Activated CD4-positive, alpha-beta memory T cell treated with anti-CD3 and anti-CD28 coated beads for 36 hours (primary cell): ENCODE measurements around the gene ZBTB20. TPM values are rescaled to one million over a fixed set of nuclear protein-coding genes. Genes with fewer than 3 reads are reported as not detected.

Experiments
- CTCF ChIA-PET: fragments of 350-600 bp; sonication (Branson Sonifier 250); formaldehyde crosslinking; loops from one replicate; lab custom pipeline; 2021; ENCODE audit warnings: antibody characterized with exemption, inconsistent platforms; lab: Charles Lee
- POLR2A ChIA-PET: fragments of 350-600 bp; sonication (Branson Sonifier 250); formaldehyde crosslinking; loops from one replicate; lab custom pipeline; 2021; ENCODE audit warnings: antibody characterized with exemption; lab: Charles Lee
- DNase-seq: peaks from one replicate; pipeline ENCODE4 v3.0.0-alpha.2; 2020
- H3K27ac Mint-ChIP-seq: one replicate; pipeline ENCODE4 v1.8.0; 2021; ENCODE audit warnings: mixed read lengths
- H3K27me3 Mint-ChIP-seq: one replicate; pipeline ENCODE4 v1.8.0; 2021; ENCODE audit warnings: mixed read lengths
- H3K36me3 Mint-ChIP-seq: one replicate; pipeline ENCODE4 v1.8.0; 2021; ENCODE audit warnings: mixed read lengths
- H3K4me1 Mint-ChIP-seq: one replicate; pipeline ENCODE4 v1.8.0; 2021; ENCODE audit warnings: low read depth, mixed read lengths
- H3K4me3 Mint-ChIP-seq: one replicate; pipeline ENCODE4 v1.8.0; 2021; ENCODE audit warnings: mild to moderate bottlenecking, mixed read lengths
- H3K9me3 Mint-ChIP-seq: one replicate; pipeline ENCODE4 v1.8.0; 2021; ENCODE audit warnings: mixed read lengths
- intact Hi-C: fragments of 100-400 bp; cut with micrococcal nuclease; formaldehyde crosslinking; loops from one replicate; pipeline ENCODE4 v1.15.1; 2023
- total RNA-seq, 2 experiments: library from RNA; stranded (reverse); gene quantifications; one replicate each; pipeline ENCODE4 v1.2.3, GENCODE V29; 2021

ZBTB20 gene
- total RNA-seq, 2 experiments from 2014 or later = 4.4 to 5.4 TPM

DNA sequence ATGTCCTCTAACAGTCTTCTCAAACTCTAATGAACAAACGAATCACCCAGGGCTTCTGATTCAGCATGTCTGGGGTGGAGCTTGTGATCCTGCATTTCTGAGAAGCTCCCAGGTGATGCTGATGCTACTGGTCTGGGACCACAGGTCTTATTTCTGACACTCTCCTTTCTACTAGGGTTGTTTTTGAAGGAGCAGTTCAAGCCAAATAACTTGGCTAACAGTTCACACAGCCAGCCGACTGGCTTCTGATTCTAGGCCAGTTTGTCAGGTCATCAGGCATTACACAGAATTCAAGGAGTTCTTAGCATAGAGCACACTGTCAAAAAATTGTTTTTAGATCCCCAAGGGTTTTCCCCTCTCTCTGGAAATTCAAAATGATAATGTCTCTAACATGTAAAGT is 752.5 kb downstream of the ZBTB20 start:
- Mint-ChIP-seq H3K4me3 (no peak overlapping the region), H3K4me1 (peaks cover 25% of the 10 kb centered on the region), H3K27me3 (no peaks in the 10 kb centered on the region), H3K9me3 (no peaks in the 10 kb centered on the region), H3K27ac (no peak overlapping the region), H3K36me3 (no peaks in the 10 kb centered on the region)
- intact Hi-C loops = no loop called here
- DNase-seq = no peak
- ChIA-PET POLR2A (interaction anchor here (1.1 kb wide), 1 partner anchor 22 kb away, joined by 5 read pairs; no protein-coding TSS in a partner anchor), CTCF (interaction anchor here (1.1 to 3.7 kb wide), 4 partner anchors 9 to 25 kb away, joined by 5 to 25 read pairs (median 10); no protein-coding TSS in a partner anchor)

DNA sequence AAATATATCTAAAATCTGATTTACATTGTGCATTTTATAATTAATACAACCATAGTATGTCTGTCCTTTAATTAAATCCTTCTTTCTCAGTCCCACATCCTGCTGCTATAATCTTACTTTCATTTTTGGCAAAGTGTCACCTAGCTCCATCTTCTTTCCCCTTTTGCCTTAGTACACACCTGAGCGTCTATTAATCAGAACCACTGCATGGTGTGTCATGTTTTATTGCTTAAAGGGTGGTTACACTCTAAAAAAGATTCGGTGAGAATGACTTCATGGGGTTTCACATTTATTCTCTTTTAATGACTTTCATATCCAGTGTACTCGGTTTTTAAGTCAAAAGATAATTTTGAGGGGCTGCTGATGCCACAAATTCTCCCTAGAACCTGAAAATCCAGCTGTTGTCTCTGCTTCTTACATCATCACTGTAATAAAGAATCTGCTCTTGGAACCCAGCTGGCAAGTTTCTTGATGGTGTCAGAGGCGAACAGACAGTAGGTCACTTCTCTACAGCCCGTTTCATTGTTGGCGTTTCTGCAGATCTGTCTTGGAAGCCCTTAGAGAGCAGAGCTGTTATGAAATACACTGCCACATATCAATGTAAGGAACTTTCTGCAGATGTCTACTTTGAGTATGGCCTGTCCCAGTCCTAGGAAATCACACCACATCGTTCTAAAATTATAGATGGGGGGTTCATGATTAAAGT is 753.6 kb downstream of the ZBTB20 start:
- H3K4me1 Mint-ChIP-seq = peaks cover 31% of the 10 kb centered on the region
- no peak overlapping the region for H3K4me3 Mint-ChIP-seq
- no peaks in the 10 kb centered on the region for H3K27me3 Mint-ChIP-seq
- no peak for DNase-seq
- intact Hi-C loops = loop anchor here (2.0 kb wide), 1 partner anchor 25 kb away; no protein-coding TSS in a partner anchor
- no peak overlapping the region for H3K27ac Mint-ChIP-seq
- no peaks in the 10 kb centered on the region for H3K36me3 Mint-ChIP-seq
- ChIA-PET CTCF (interaction anchor here (1.5 to 3.7 kb wide), 3 partner anchors 9 to 26 kb away, joined by 11 to 25 read pairs (median 15); no protein-coding TSS in a partner anchor), POLR2A (interaction anchor here (1.1 kb wide), 1 partner anchor 23 kb away, joined by 5 read pairs; no protein-coding TSS in a partner anchor)
- no peaks in the 10 kb centered on the region for H3K9me3 Mint-ChIP-seq

DNA sequence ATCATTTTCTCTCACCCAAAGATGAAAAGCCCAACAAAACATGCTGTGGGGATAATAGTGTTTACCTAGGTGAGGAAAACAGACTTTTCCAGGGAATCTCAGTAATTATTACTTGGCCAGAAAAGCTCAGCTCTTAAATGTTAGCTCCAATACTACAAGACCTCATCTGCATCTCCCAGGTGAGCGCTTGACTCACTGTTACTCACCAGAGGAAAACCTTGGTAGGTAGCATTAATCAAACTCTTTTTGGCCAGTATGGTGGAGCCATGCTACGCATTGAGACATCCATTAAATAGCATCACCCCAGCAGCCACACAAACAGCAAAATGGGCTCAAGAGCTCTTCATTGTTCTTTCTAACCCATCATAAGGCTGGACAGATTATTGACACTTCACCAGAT is 754.3 kb downstream of the ZBTB20 start:
- H3K36me3 Mint-ChIP-seq = no peaks in the 10 kb centered on the region
- peaks cover 33% of the 10 kb centered on the region for H3K4me1 Mint-ChIP-seq
- CTCF ChIA-PET = interaction anchor here (1.5 to 3.7 kb wide), 2 partner anchors 8 to 25 kb away, joined by 11 to 25 read pairs; no protein-coding TSS in a partner anchor
- H3K27ac Mint-ChIP-seq = no peak overlapping the region
- intact Hi-C loops = loop anchor here (2.0 kb wide), 1 partner anchor 26 kb away; no protein-coding TSS in a partner anchor
- no peaks in the 10 kb centered on the region for H3K9me3 Mint-ChIP-seq
- H3K27me3 Mint-ChIP-seq = no peaks in the 10 kb centered on the region
- POLR2A ChIA-PET = no interaction called here
- DNase-seq = no peak
- H3K4me3 Mint-ChIP-seq = no peak overlapping the region

GRCh38 chr3:114389156-114389555 is 757.9 kb downstream of the ZBTB20 start:
- Mint-ChIP-seq H3K9me3 (no peaks in the 10 kb centered on the region), H3K4me1 (peaks cover 28% of the 10 kb centered on the region), H3K27me3 (no peaks in the 10 kb centered on the region), H3K36me3 (no peaks in the 10 kb centered on the region), H3K27ac (no peak overlapping the region), H3K4me3 (no peak overlapping the region)
- peak; percentile 36 for DNase-seq
- ChIA-PET POLR2A (interaction anchor here (0.5 kb wide), 1 partner anchor 199 kb away, joined by 3 read pairs; no protein-coding TSS in a partner anchor), CTCF (interaction anchor here (0.7 kb wide), 1 partner anchor 43 kb away, joined by 3 read pairs; no protein-coding TSS in a partner anchor)
- intact Hi-C loops = loop anchor here (10.0 kb wide), 2 partner anchors 436 to 1426 kb away; no protein-coding TSS in a partner anchor

DNA sequence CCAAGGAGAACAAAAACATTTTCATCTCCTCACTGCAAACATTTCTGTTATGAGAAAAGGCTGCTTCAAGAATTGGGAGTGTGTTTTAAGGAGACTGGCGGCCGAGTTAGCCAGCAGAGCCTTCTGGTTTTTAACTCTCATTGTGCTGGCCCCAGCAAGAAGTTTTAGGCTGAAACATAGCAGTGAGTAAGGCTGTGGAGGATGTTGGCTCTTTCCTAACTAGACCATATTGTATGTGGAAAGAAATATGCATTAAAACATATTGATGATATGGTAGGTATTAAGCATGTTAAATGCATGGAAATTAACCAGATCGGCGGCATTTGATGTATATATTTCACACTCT is 762.6 kb downstream of the ZBTB20 start:
- no peaks in the 10 kb centered on the region for H3K27me3 Mint-ChIP-seq
- H3K27ac Mint-ChIP-seq = no peak overlapping the region
- intact Hi-C loops = loop anchor here (1.0 to 10.0 kb wide), 4 partner anchors 28 to 1430 kb away; no protein-coding TSS in a partner anchor
- peaks cover 8% of the 10 kb centered on the region for H3K4me1 Mint-ChIP-seq
- POLR2A ChIA-PET = interaction anchor here (0.6 kb wide), 1 partner anchor 31 kb away, joined by 3 read pairs; no protein-coding TSS in a partner anchor
- no peak for DNase-seq
- peak overlapping the region; percentile 68 for H3K4me3 Mint-ChIP-seq
- CTCF ChIA-PET = interaction anchor here (0.6 to 9.3 kb wide), 26 partner anchors 10 to 473 kb away, joined by 3 to 125 read pairs (median 4); partner anchors contain the start of gene TIGIT
- H3K9me3 Mint-ChIP-seq = no peaks in the 10 kb centered on the region
- no peaks in the 10 kb centered on the region for H3K36me3 Mint-ChIP-seq

DNA sequence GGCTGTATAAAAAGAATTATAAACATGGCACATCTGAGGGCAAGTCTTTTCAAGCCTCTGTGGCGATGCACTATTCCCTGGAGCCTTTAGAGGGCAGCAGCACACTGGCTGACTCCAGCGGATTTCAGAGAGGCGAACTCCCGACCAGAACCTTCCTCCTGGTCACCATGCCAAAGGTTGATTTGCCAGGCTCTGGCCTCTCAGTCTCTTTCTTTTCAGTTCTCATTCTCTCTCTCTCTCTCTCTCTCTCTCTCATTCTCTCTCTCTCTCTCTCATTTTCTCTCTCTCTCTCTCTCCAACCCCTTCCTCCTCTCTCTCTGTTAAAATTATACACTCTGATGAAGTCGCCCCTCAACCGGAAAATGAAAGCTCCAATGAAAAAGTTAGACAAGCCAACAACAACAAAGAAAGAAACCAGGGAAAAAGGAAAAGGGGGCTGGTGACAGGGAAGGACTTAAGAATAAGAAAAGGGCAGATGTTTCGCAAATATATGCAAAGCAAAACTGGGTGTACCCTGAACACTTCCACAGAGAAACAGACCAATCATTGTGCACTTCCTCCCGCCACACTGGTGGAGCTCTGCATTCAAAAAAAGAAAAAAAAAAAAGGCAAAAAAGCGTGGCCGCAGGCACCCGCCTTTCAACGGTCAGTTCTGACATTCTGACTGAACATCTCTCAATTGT is 763.1 kb downstream of the ZBTB20 start:
- Mint-ChIP-seq H3K9me3 (no peaks in the 10 kb centered on the region), H3K4me3 (peak overlapping the region; percentile 68), H3K36me3 (no peaks in the 10 kb centered on the region), H3K27me3 (no peaks in the 10 kb centered on the region), H3K27ac (peak overlapping the region; percentile 77), H3K4me1 (peaks cover 6% of the 10 kb centered on the region)
- POLR2A ChIA-PET = interaction anchor here (0.6 kb wide), 1 partner anchor 31 kb away, joined by 3 read pairs; no protein-coding TSS in a partner anchor
- CTCF ChIA-PET = interaction anchor here (0.6 to 9.3 kb wide), 33 partner anchors 10 to 1400 kb away, joined by 3 to 125 read pairs (median 4); partner anchors contain the start of gene TIGIT
- intact Hi-C loops = loop anchor here (1.0 to 10.0 kb wide), 5 partner anchors 28 to 1431 kb away; no protein-coding TSS in a partner anchor
- peak; percentile 83 for DNase-seq

DNA sequence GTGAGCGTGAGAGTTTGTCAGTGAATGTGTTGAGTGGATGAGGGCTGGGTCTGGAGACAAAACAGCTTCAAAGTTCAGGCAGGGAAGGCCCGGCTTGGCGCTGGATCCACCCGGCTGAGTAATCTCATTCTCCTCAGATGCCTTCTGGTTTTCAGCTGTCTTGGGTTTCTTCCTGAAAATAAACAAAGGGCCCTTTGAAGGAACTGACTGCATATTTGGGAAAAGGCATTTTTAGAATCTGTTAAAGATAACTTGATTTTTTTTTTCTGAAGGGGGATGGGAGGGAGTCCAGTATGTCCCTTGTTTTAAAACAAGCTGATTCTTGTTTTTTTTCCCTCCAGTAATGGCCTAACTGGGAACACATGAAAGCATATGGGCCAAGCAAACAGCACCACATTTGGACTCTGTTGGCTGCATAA is 766.8 kb downstream of the ZBTB20 start:
- no peaks in the 10 kb centered on the region for H3K9me3 Mint-ChIP-seq
- no peaks in the 10 kb centered on the region for H3K4me1 Mint-ChIP-seq
- H3K27me3 Mint-ChIP-seq = no peaks in the 10 kb centered on the region
- no peak overlapping the region for H3K27ac Mint-ChIP-seq
- POLR2A ChIA-PET = no interaction called here
- DNase-seq = no peak
- CTCF ChIA-PET = interaction anchor here (0.7 to 9.3 kb wide), 3 partner anchors 33 to 89 kb away, joined by 3 to 125 read pairs (median 4); no protein-coding TSS in a partner anchor
- H3K4me3 Mint-ChIP-seq = no peak overlapping the region
- peaks cover 3% of the 10 kb centered on the region for H3K36me3 Mint-ChIP-seq
- intact Hi-C loops = loop anchor here (10.0 kb wide), 2 partner anchors 445 to 1435 kb away; no protein-coding TSS in a partner anchor

DNA sequence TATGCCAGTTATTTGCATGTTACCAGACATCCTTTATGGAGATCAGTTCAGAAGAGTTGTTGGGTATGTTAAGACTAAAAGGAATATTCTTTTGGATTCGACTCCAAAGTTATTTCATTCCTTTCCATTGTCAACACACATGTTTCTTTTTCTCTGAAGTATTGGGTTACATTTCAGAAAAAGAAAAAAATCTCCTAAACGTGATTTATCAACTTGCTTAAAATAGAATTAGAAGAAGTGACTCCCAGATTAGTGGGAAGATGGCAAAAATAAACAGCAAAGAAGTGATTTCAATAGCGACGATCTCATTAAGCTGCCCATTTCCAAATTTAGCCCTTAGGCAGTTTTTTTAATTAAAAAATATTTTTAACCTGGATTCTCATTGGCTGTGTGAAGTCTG is 767.8 kb downstream of the ZBTB20 start:
- ChIA-PET POLR2A (no interaction called here), CTCF (interaction anchor here (9.3 kb wide), 1 partner anchor 42 kb away, joined by 125 read pairs; no protein-coding TSS in a partner anchor)
- H3K4me3 Mint-ChIP-seq = no peak overlapping the region
- no peaks in the 10 kb centered on the region for H3K4me1 Mint-ChIP-seq
- H3K27ac Mint-ChIP-seq = no peak overlapping the region
- H3K36me3 Mint-ChIP-seq = peaks cover 3% of the 10 kb centered on the region
- no peaks in the 10 kb centered on the region for H3K9me3 Mint-ChIP-seq
- H3K27me3 Mint-ChIP-seq = no peaks in the 10 kb centered on the region
- DNase-seq = no peak
- intact Hi-C loops = no loop called here

DNA sequence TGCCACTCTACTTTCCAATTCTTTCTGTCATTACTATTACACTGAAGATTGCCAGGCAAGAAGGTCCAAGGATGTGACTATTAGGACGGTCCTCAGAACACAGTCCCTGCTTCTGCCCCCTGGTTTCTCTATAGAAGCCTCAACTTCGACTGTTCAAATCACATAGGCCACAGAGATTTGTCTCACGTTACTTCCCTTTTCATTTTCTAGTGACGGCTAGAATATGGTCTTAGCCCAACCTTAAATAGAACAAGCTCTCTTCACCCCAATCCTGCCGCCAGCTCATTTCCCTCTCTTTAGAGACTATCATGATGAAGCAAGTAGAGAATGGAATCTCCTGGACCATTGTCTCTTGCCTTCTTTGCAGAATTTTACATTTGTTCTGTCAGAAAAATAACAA is 768.3 kb downstream of the ZBTB20 start:
- Mint-ChIP-seq H3K4me1 (no peaks in the 10 kb centered on the region), H3K27me3 (no peaks in the 10 kb centered on the region), H3K36me3 (peaks cover 3% of the 10 kb centered on the region), H3K4me3 (no peak overlapping the region), H3K9me3 (no peaks in the 10 kb centered on the region), H3K27ac (no peak overlapping the region)
- intact Hi-C loops = no loop called here
- POLR2A ChIA-PET = no interaction called here
- CTCF ChIA-PET = interaction anchor here (9.3 kb wide), 1 partner anchor 43 kb away, joined by 125 read pairs; no protein-coding TSS in a partner anchor
- no peak for DNase-seq

DNA sequence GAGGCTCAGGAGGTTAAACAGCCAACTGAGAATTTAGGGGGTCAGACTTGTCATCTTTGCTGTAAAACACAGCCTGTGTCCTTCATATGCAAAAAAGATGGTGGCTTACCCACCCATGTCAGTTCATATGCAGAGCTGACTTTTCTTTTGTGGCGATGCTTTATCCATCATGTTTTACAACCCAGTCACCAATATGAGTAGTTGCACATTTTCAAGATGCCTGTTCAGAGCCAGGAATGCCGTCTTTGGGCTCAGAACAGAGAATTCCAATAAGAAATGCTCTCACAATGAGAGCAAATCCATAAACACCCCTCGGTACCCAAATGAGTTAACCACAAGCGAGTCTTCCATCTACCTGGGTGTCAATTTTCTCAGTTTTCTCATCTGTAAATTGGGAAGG is 769.7 kb downstream of the ZBTB20 start:
- no peak overlapping the region for H3K4me3 Mint-ChIP-seq
- no peak overlapping the region for H3K27ac Mint-ChIP-seq
- DNase-seq = no peak
- no peaks in the 10 kb centered on the region for H3K9me3 Mint-ChIP-seq
- no peaks in the 10 kb centered on the region for H3K4me1 Mint-ChIP-seq
- ChIA-PET POLR2A (no interaction called here), CTCF (no interaction called here)
- intact Hi-C loops = no loop called here
- peaks cover 3% of the 10 kb centered on the region for H3K36me3 Mint-ChIP-seq
- no peaks in the 10 kb centered on the region for H3K27me3 Mint-ChIP-seq

DNA sequence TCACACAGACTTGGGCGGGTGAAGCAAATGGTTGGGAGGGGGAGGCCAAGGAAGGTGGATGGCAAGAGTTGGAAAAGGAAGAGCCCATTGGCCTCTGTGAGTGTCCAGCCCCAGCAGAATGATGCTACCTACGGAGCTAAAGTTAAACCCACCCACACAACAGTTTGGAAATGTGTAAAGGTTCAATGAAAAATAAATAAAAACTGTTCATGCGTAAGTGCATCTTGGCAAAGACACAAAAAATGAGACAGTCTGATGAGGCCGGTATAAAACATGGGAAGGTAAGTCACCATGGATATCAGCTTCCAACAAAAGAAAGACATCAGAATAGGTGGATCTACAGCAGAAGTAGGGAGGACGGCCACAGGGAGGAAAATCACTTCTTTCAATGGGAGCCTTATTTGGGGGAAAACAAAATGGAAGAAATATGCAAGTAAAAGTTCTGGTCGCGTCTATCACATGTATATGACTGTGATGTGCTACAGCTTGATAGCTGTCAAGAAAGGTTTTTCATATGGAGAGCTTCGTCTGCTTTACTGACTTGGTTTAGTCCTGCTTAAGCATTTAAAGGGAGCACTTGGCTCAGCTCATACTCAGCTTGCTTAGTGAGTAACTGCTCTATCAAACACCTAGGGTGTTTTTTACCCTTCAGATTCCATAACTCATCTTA is 770.4 kb downstream of the ZBTB20 start:
- intact Hi-C loops = no loop called here
- no peak for DNase-seq
- CTCF ChIA-PET = interaction anchor here (0.8 kb wide), 1 partner anchor 42 kb away, joined by 3 read pairs; no protein-coding TSS in a partner anchor
- Mint-ChIP-seq H3K27ac (no peak overlapping the region), H3K4me1 (no peaks in the 10 kb centered on the region), H3K36me3 (peaks cover 3% of the 10 kb centered on the region), H3K9me3 (no peaks in the 10 kb centered on the region), H3K4me3 (no peak overlapping the region), H3K27me3 (no peaks in the 10 kb centered on the region)
- POLR2A ChIA-PET = no interaction called here
